ENCODE measurements around the gene PDE4B.

- TF ChIP-seq CTCF (IDR thresholded peaks at IDR 0.05; ENCODE audit: insufficient read depth, low read depth, low read length) (no peak), EZH2 (IDR thresholded peaks at IDR 0.05; ENCODE audit: insufficient read depth, low read length) (no peak)
Observed at GRCh38 chr1:65965112-65965996, 172.7 kb downstream of the PDE4B start.
